Sigmoid colon (tissue), 7 donors: ENCODE data around the gene CNIH4. TPM values are rescaled to one million over a fixed set of nuclear protein-coding genes. Genes with fewer than 3 reads are reported as not detected.

Experiments
- DNase-seq: peaks from one replicate; pipeline ENCODE4 v3.0.0-alpha.2; 2019
- H3K27ac ChIP-seq, 4 donors: fragments of 200-600 bp; sonication (generic); one replicate each; pipeline ENCODE4 v1.5.1; 2016 to 2019; ENCODE audit warnings: mild to moderate bottlenecking in 1 of 4
- H3K27me3 ChIP-seq, 3 donors: fragments of 200-600 bp; sonication (generic); one replicate each; pipeline ENCODE4 v1.5.1; 2019; ENCODE audit warnings: mild to moderate bottlenecking in 1 of 3
- H3K36me3 ChIP-seq, 4 donors: fragments of 200-600 bp; sonication (generic); one replicate each; pipeline ENCODE4 v1.5.1; 2016 to 2019
- H3K4me1 ChIP-seq, 4 donors: fragments of 200-600 bp; sonication (generic); one replicate each; pipeline ENCODE4 v1.5.1; 2017 to 2019
- H3K4me3 ChIP-seq, 4 donors: fragments of 200-600 bp; sonication (generic); one replicate each; pipeline ENCODE4 v1.5.1; 2017 to 2019; ENCODE audit warnings: mild to moderate bottlenecking in 2 of 4, moderate library complexity in 1 of 4
- H3K9me3 ChIP-seq, 4 donors: fragments of 200-600 bp in 3 of 4; sonication (generic) in 3 of 4; one replicate each; pipeline versions ENCODE4 v1.5.1 to v1.6.1; 2013 to 2019
- EP300 ChIP-seq, 4 donors: sonication (generic); formaldehyde crosslinking; IDR thresholded peaks; one replicate each; pipeline ENCODE4 v1.6.1; 2017; ENCODE audit warnings: antibody characterized with exemption in 4 of 4
- POLR2A ChIP-seq, 2 donors: fragments of 450-650 bp; IDR thresholded peaks; one replicate each; pipeline ENCODE4 v1.6.1; 2016; ENCODE audit warnings: antibody characterized with exemption in 2 of 2, mild to moderate bottlenecking in 2 of 2, moderate library complexity in 2 of 2
- POLR2AphosphoS5 ChIP-seq, 4 donors: sonication (generic); formaldehyde crosslinking; IDR thresholded peaks; one replicate each; pipeline ENCODE4 v1.6.1; 2017; ENCODE audit warnings: antibody characterized with exemption in 4 of 4
- WGBS, 2 donors: extraction: QIAGEN DNeasy Blood & Tissue Kit; methylation state at CpG; one replicate each; pipeline ENCODE4 v1.1.7; 2013; 5-methylcytosine and 5-hydroxymethylcytosine counted together
- intact Hi-C: fragments of 100-400 bp; cut with DNase I; formaldehyde crosslinking; loops from one replicate; pipeline ENCODE4 v1.15.1; 2023
- polyA plus RNA-seq, 3 donors: library from polyadenylated mRNA; stranded (reverse); fragments of 200-250 nt; gene quantifications; one replicate each; pipeline ENCODE4 v1.2.3, GENCODE V29; 2013
- total RNA-seq, 4 donors: library from RNA; depleted of rRNA; stranded (reverse); fragments of >200 nt; gene quantifications; one replicate each; pipeline ENCODE4 v1.1.0, GENCODE V29; 2016
- TF ChIP-seq, protein P1 (sequence below), 4 experiments: fragments of 450-650 bp in 3 of 4; fragments of 200-600 bp in 1 of 4; IDR thresholded peaks; one replicate each; pipeline ENCODE4 v1.5.1; 2016 to 2019; ENCODE audit warnings: antibody characterized with exemption in 4 of 4, mild to moderate bottlenecking in 3 of 4, moderate library complexity in 2 of 4
- donor health status: healthy with polysubstance abuse.
- donor health status: Bipolar disorder and iron deficiency.
- donor health status: healthy.

CNIH4 gene
- total and polyA plus RNA-seq, 7 donors, result 26.0 to 65.5 (median 37.2) TPM

DNA sequence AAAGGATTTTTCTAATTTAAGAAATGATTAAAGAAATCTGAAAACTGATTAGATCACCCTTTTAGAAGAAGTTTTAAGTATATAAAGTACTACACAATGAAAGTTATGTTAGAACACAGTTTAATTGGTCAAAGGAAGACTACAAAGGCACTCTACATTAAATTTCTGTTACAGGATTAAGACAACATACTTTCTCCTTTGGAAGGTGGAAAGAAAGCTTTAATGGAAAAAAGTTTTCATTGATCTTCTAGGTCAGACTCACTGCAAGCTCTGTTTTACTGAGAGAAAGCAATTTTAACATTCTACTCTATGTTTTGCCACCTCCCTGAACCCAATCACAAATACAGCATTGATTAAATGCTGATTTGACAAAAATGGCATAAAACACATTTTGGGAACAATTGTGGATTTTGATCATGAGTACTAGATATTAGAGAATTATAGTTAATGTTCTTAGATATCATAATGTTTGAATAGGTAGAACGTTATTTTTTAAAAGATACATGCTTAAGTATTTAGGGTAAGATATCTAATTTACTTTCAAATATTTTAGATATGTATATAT lies 45.9 kb downstream of the CNIH4 start:
- peaks cover 20 to 93% (median 57%) of the 10 kb centered on the region in 4 donors for H3K36me3 ChIP-seq
- WGBS, 2 donors, result 78 to 84% methylated on average over 1 of the region's 1 CpG
- H3K9me3 ChIP-seq, result no peaks in the 10 kb centered on the region
- H3K27me3 ChIP-seq, result no peaks in the 10 kb centered on the region
- TF ChIP-seq EP300 (IDR thresholded peaks at IDR 0.05) (no peak), POLR2A (IDR thresholded peaks at IDR 0.05) (no peak), POLR2AphosphoS5 (IDR thresholded peaks at IDR 0.05) (no peak)
- TF ChIP-seq, protein P1, sequence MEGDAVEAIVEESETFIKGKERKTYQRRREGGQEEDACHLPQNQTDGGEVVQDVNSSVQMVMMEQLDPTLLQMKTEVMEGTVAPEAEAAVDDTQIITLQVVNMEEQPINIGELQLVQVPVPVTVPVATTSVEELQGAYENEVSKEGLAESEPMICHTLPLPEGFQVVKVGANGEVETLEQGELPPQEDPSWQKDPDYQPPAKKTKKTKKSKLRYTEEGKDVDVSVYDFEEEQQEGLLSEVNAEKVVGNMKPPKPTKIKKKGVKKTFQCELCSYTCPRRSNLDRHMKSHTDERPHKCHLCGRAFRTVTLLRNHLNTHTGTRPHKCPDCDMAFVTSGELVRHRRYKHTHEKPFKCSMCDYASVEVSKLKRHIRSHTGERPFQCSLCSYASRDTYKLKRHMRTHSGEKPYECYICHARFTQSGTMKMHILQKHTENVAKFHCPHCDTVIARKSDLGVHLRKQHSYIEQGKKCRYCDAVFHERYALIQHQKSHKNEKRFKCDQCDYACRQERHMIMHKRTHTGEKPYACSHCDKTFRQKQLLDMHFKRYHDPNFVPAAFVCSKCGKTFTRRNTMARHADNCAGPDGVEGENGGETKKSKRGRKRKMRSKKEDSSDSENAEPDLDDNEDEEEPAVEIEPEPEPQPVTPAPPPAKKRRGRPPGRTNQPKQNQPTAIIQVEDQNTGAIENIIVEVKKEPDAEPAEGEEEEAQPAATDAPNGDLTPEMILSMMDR (IDR thresholded peaks at IDR 0.05), result no peak
- peaks cover 0 to 10% (median under 1%) of the 10 kb centered on the region in 4 donors for H3K4me1 ChIP-seq
- H3K27ac ChIP-seq, result no peak overlapping the region
- intact Hi-C loops, result no loop called here
- H3K4me3 ChIP-seq, result no peak overlapping the region
- no peak for DNase-seq

DNA sequence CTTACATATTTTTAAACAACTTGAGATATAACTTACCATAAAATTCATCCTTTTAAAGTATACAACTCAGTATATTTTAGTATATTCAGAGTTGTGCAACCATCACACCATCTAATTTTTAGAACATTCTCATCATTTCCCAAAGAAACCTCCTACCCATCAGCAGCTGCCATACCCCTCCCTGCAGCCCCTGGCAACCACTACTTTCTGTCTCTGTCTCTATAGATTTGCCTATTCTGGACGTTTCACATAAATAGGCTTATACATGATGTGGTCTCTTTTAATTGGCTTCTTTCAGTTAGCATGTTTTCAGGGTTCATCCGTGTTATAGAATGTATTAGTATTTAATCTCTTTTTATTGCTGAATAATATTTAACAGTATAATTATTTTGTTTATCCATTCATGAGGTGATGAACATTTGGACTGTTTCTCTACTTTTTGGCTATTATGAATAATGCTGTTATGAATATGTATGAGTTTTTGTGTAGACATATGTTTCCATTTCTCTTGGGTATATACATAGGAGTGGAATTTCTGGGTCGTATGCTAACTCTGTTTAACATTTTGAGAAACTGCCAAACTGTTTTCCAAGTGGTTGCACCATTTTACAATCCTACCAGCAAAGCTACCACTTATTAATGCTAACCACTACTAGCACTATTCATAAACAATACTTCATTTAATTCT lies 48.4 kb downstream of the CNIH4 start:
- DNase-seq, result no peak
- H3K36me3 ChIP-seq, result peaks cover 20 to 92% (median 52%) of the 10 kb centered on the region in 4 donors

DNA sequence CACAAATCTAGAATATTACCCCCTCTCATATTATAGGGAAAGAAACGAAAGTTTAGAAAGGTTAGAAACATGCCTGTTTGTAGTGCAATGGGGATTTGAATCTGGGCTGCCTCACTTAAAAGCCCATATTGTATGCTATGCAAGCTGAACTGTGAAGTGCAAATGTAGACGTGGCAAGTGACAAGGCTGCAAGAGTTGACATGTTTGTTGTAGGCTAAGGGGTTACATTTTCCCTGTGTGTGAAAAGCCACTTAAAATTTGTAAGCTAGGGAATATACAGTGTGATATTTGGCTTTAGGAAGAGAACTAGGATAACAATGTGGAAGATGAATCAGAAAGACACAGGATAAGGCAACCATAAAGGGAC lies 48.9 kb downstream of the CNIH4 start:
- Histone ChIP-seq H3K9me3 (no peaks in the 10 kb centered on the region), H3K4me1 (peaks cover 0 to 10% (median 5%) of the 10 kb centered on the region in 4 donors), H3K36me3 (peaks cover 20 to 92% (median 50%) of the 10 kb centered on the region in 4 donors), H3K27ac (no peak overlapping the region), H3K4me3 (no peak overlapping the region), H3K27me3 (no peaks in the 10 kb centered on the region)
- TF ChIP-seq, protein P1 (IDR thresholded peaks at IDR 0.05), result no peak
- TF ChIP-seq POLR2AphosphoS5 (IDR thresholded peaks at IDR 0.05) (no peak), POLR2A (IDR thresholded peaks at IDR 0.05) (no peak)
- WGBS, 2 donors, result 95% methylated on average over 2 of the region's 2 CpGs
- DNase-seq, result no peak
- intact Hi-C loops, result no loop called here

More for the DNA sequence above, 48.4 kb downstream of the CNIH4 start:
- Histone ChIP-seq H3K4me3 (no peak overlapping the region), H3K27ac (peak overlapping the region in 1 of 4 donors; percentile 1), H3K4me1 (peaks cover 0 to 10% (median 5%) of the 10 kb centered on the region in 4 donors), H3K9me3 (no peaks in the 10 kb centered on the region), H3K27me3 (no peaks in the 10 kb centered on the region)
- 72 to 81% methylated on average over 3 of the region's 3 CpGs for WGBS, 2 donors
- intact Hi-C loops, result no loop called here
- TF ChIP-seq POLR2AphosphoS5 (IDR thresholded peaks at IDR 0.05) (no peak), EP300 (IDR thresholded peaks at IDR 0.05) (no peak)
- TF ChIP-seq, protein P1 (IDR thresholded peaks at IDR 0.05), result no peak

DNA sequence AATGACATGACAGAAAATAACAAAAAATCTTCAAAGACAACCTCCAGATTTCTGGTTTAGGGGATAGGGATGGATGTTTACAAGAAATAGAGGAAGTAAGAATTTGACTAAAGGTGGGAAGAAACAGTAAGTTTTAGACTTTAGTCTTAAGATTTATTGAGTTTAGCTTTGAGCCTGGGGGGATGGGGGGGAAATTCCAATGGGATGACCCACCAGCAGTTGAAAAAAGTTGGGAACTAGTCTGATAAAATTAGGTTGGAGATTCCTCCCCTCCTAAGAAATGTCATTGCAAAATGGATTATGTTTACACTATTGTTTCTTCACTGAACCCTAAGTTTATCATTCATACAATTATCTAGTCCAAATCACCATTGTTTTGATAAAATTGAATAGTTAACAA lies 49.5 kb downstream of the CNIH4 start:
- H3K27ac ChIP-seq, result no peak overlapping the region
- H3K9me3 ChIP-seq, result no peaks in the 10 kb centered on the region
- H3K4me3 ChIP-seq, result no peak overlapping the region
- no peaks in the 10 kb centered on the region for H3K27me3 ChIP-seq
- H3K36me3 ChIP-seq, result peaks cover 25 to 92% (median 50%) of the 10 kb centered on the region in 4 donors
- intact Hi-C loops, result no loop called here
- H3K4me1 ChIP-seq, result peaks cover 0 to 10% (median 5%) of the 10 kb centered on the region in 4 donors
- DNase-seq, result no peak
- TF ChIP-seq, protein P1 (IDR thresholded peaks at IDR 0.05), result no peak
- TF ChIP-seq POLR2AphosphoS5 (IDR thresholded peaks at IDR 0.05), result no peak
- no peak for TF ChIP-seq POLR2A (IDR thresholded peaks at IDR 0.05)
- no peak for TF ChIP-seq EP300 (IDR thresholded peaks at IDR 0.05)
